Stimulated activated CD4-positive, alpha-beta T cell treated with anti-CD3 and anti-CD28 coated beads, TNF-alpha, amount 100 ng/mL, for 24 hours (primary cell): ENCODE results near the gene PTPRN2.

ENCODE experiments used
- DNase-seq, 3 experiments: peaks; one replicate each; pipeline ENCODE4 v3.0.0-alpha.2; 2020; ENCODE audit warnings: low read depth in 3 of 3

The PTPRN2 gene

GRCh38 chr7:157757776-157758467 is 829.7 kb downstream of the PTPRN2 start:
- no peak for DNase-seq

- DNase-seq = no peak
These were observed 830.4 kb downstream of the PTPRN2 start for GRCh38 chr7:157757211-157757610.

- DNase-seq = no peak
These were observed 831.9 kb downstream of the PTPRN2 start for GRCh38 chr7:157755741-157756140.

GRCh38 chr7:157754416-157754790 is 833.2 kb downstream of the PTPRN2 start:
- DNase-seq = no peak

- no peak for DNase-seq
These were observed 833.8 kb downstream of the PTPRN2 start for GRCh38 chr7:157753713-157754415.

- DNase-seq = no peak
These were observed 834.8 kb downstream of the PTPRN2 start for GRCh38 chr7:157752832-157753291.

- no peak for DNase-seq
These were observed 835.5 kb downstream of the PTPRN2 start for GRCh38 chr7:157751951-157752673.

GRCh38 chr7:157751406-157751805 is 836.2 kb downstream of the PTPRN2 start:
- DNase-seq = no peak

GRCh38 chr7:157750291-157750690 is 837.3 kb downstream of the PTPRN2 start:
- no peak for DNase-seq

GRCh38 chr7:157745721-157746709 is 841.6 kb downstream of the PTPRN2 start:
- no peak for DNase-seq

- DNase-seq = no peak
These were observed 842.6 kb downstream of the PTPRN2 start for GRCh38 chr7:157744786-157745601.

- no peak for DNase-seq
These were observed 843.7 kb downstream of the PTPRN2 start for GRCh38 chr7:157743781-157744525.

- no peak for DNase-seq
These were observed 847.3 kb downstream of the PTPRN2 start for GRCh38 chr7:157740251-157740798.

GRCh38 chr7:157739650-157740049 is 848.0 kb downstream of the PTPRN2 start:
- DNase-seq = no peak

- no peak for DNase-seq
These were observed 848.6 kb downstream of the PTPRN2 start for GRCh38 chr7:157739031-157739430.

- DNase-seq = no peak
These were observed 849.6 kb downstream of the PTPRN2 start for GRCh38 chr7:157738066-157738460.

- no peak for DNase-seq
These were observed 850.2 kb downstream of the PTPRN2 start for GRCh38 chr7:157737151-157738065.

GRCh38 chr7:157736341-157736740 is 851.3 kb downstream of the PTPRN2 start:
- no peak for DNase-seq
